Endometrium (tissue), 2 donors: ENCODE data around the gene HNRNPUL2.
"Not testable (repeated sequence)": the region's sequence is repeated elsewhere in the genome, so short reads cannot be mapped to it uniquely, and the experiment has no call there.

Experiments used
- FAIRE-seq: peaks from 2 replicates; lab custom pipeline; 2012; peaks lifted over from hg19 to GRCh38; lab: Jason Lieb, UNC
- donor health status: control.
- donor health status: control.

Gene HNRNPUL2

GRCh38 chr11:62726156-62726914 is 922 bp downstream of the HNRNPUL2 start:
- no peak for FAIRE-seq

- no peak for FAIRE-seq
Measured at GRCh38 chr11:62725646-62726045, 1.6 kb downstream of the HNRNPUL2 start.

GRCh38 chr11:62724171-62724570 is 3.1 kb downstream of the HNRNPUL2 start:
- no peak for FAIRE-seq

- FAIRE-seq: no peak
Measured at GRCh38 chr11:62721994-62722393, 5.3 kb downstream of the HNRNPUL2 start.

- FAIRE-seq: no peak
Measured at GRCh38 chr11:62719302-62719978, 7.8 kb downstream of the HNRNPUL2 start.

- FAIRE-seq: no peak
Measured at GRCh38 chr11:62716816-62717215, 10.4 kb downstream of the HNRNPUL2 start.

- no peak for FAIRE-seq
Measured at GRCh38 chr11:62716206-62716605, 11.1 kb downstream of the HNRNPUL2 start.

GRCh38 chr11:62715150-62716130 is 11.8 kb downstream of the HNRNPUL2 start:
- FAIRE-seq: no peak

- FAIRE-seq: no peak
Measured at GRCh38 chr11:62713343-62713742, 13.9 kb downstream of the HNRNPUL2 start.

- no peak for FAIRE-seq
Measured at GRCh38 chr11:62712861-62713260, 14.4 kb downstream of the HNRNPUL2 start.

GRCh38 chr11:62712276-62712812 is 14.9 kb downstream of the HNRNPUL2 start:
- FAIRE-seq: no peak

- FAIRE-seq: no peak
Measured at GRCh38 chr11:62710001-62710345, 17.3 kb downstream of the HNRNPUL2 start.

GRCh38 chr11:62709247-62710000 is 17.8 kb downstream of the HNRNPUL2 start:
- peak; percentile 88 for FAIRE-seq

GRCh38 chr11:62708793-62709192 is 18.5 kb downstream of the HNRNPUL2 start:
- no peak for FAIRE-seq

GRCh38 chr11:62708392-62708791 is 18.9 kb downstream of the HNRNPUL2 start:
- no peak for FAIRE-seq

- FAIRE-seq: no peak
Measured at GRCh38 chr11:62707277-62707861, 19.9 kb downstream of the HNRNPUL2 start, which contains the start of the genes BSCL2 and GNG3. Gene BSCL2, minus strand, starts transcription at chr11:62707424. Its CDS starts 229 bp downstream, at chr11:62707195. Gene GNG3, plus strand, starts transcription at chr11:62707676. Its CDS starts 620 bp downstream, at chr11:62708296.

GRCh38 chr11:62706850-62707247 is 20.4 kb downstream of the HNRNPUL2 start:
- FAIRE-seq: no peak

GRCh38 chr11:62705880-62706849 is 21.1 kb downstream of the HNRNPUL2 start:
- no peak for FAIRE-seq

- FAIRE-seq: no peak
Measured at GRCh38 chr11:62705413-62705812, 21.8 kb downstream of the HNRNPUL2 start.

GRCh38 chr11:62703921-62704320 is 23.3 kb downstream of the HNRNPUL2 start:
- FAIRE-seq: not testable (repeated sequence)
